Nephron (organoid): ENCODE data around the gene PIAS2.

Experiments
- H3K27ac Mint-ChIP-seq, 3 experiments: 2 replicates each; pipeline ENCODE4 v1.8.0; 2020; ENCODE audit warnings: mixed read lengths in 3 of 3, mild to moderate bottlenecking in 2 of 3, moderate library complexity in 1 of 3
- H3K27me3 Mint-ChIP-seq: 2 replicates; pipeline ENCODE4 v1.8.0; 2021; ENCODE audit warnings: low read depth, mild to moderate bottlenecking, moderate library complexity, mixed read lengths
- H3K36me3 Mint-ChIP-seq: 2 replicates; pipeline ENCODE4 v1.8.0; 2020; ENCODE audit warnings: low read depth, mixed read lengths
- H3K4me1 Mint-ChIP-seq: 2 replicates; pipeline ENCODE4 v1.8.0; 2020; ENCODE audit warnings: mixed read lengths
- H3K4me3 Mint-ChIP-seq, 3 experiments: 2 replicates each; pipeline ENCODE4 v1.8.0; 2020; ENCODE audit warnings: mild to moderate bottlenecking in 3 of 3, mixed read lengths in 3 of 3, moderate library complexity in 2 of 3
- H3K9me3 Mint-ChIP-seq: 2 replicates; pipeline ENCODE4 v1.8.0; 2020; ENCODE audit warnings: mixed read lengths
- CTCF ChIP-seq, 3 experiments: fragments of 200-600 bp; sonication (generic); IDR thresholded peaks; one replicate each; pipeline ENCODE4 v1.5.0; 2021; ENCODE audit warnings: antibody characterized with exemption in 3 of 3; ENCODE audit not compliant: unreplicated experiment in 3 of 3

PIAS2 gene

GRCh38 chr18:46754188-46754587, 163.1 kb downstream of the PIAS2 start:
- Mint-ChIP-seq H3K4me3 (peak overlapping the region in 1 of 3 experiments; percentile 79), H3K27ac (no peak overlapping the region), H3K4me1 (peaks cover 27% of the 10 kb centered on the region), H3K36me3 (no peaks in the 10 kb centered on the region), H3K27me3 (peaks cover 68% of the 10 kb centered on the region), H3K9me3 (no peaks in the 10 kb centered on the region)
- TF ChIP-seq CTCF (IDR thresholded peaks at IDR 0.05; ENCODE audit: unreplicated experiment in 3 of 3), result no peak
